GM21526 (cell line): Measurements from ENCODE around the gene EMILIN2.

Experiments used
- ATAC-seq: cut with Tn5 transposase; IDR thresholded peaks from one replicate; pipeline ENCODE4 v1.9.1; 2021; ENCODE audit warnings: moderate library complexity; ENCODE audit not compliant: unreplicated experiment, low FRiP score

EMILIN2 gene

GRCh38 chr18:2872095-2872494, 25.3 kb downstream of the EMILIN2 start:
- no peak for ATAC-seq

GRCh38 chr18:2874765-2875164, 28.0 kb downstream of the EMILIN2 start:
- no peak for ATAC-seq

GRCh38 chr18:2878656-2879330, 32.0 kb downstream of the EMILIN2 start:
- ATAC-seq, result no peak

GRCh38 chr18:2879889-2880288, 33.1 kb downstream of the EMILIN2 start:
- no peak for ATAC-seq

GRCh38 chr18:2880473-2880872, 33.7 kb downstream of the EMILIN2 start:
- ATAC-seq, result no peak

- ATAC-seq, result no peak
Measured at GRCh38 chr18:2881088-2881839, 34.5 kb downstream of the EMILIN2 start.

GRCh38 chr18:2881840-2882195, 35.0 kb downstream of the EMILIN2 start:
- no peak for ATAC-seq

- no peak for ATAC-seq
Measured at GRCh38 chr18:2882201-2882600, 35.4 kb downstream of the EMILIN2 start.

GRCh38 chr18:2883076-2883735, 36.4 kb downstream of the EMILIN2 start:
- peak; percentile 63 for ATAC-seq

- no peak for ATAC-seq
Measured at GRCh38 chr18:2884706-2885285, 38.0 kb downstream of the EMILIN2 start.

- no peak for ATAC-seq
Measured at GRCh38 chr18:2887470-2887869, 40.7 kb downstream of the EMILIN2 start.

- ATAC-seq, result no peak
Measured at GRCh38 chr18:2889761-2890192, 43.0 kb downstream of the EMILIN2 start.

- ATAC-seq, result no peak
Measured at GRCh38 chr18:2890606-2891005, 43.8 kb downstream of the EMILIN2 start.

- no peak for ATAC-seq
Measured at GRCh38 chr18:2891526-2892431, 45.0 kb downstream of the EMILIN2 start.

GRCh38 chr18:2893056-2893455, 46.2 kb downstream of the EMILIN2 start:
- no peak for ATAC-seq

GRCh38 chr18:2893676-2894075, 46.9 kb downstream of the EMILIN2 start:
- no peak for ATAC-seq

- ATAC-seq, result no peak
Measured at GRCh38 chr18:2894131-2894840, 47.5 kb downstream of the EMILIN2 start.

- no peak for ATAC-seq
Measured at GRCh38 chr18:2894841-2895370, 48.1 kb downstream of the EMILIN2 start.

- ATAC-seq, result no peak
Measured at GRCh38 chr18:2895391-2895790, 48.6 kb downstream of the EMILIN2 start.
